Epithelial cell of esophagus (primary cell): ENCODE measurements around the gene ZNHIT2.
A peak's percentile ranks its signal among the peaks of the same experiment; 100 is the strongest.

Source experiments
- DNase-seq: peaks from one replicate; pipeline ENCODE4 v3.0.0; 2010; ENCODE audit warnings: low read depth
- H3K4me3 ChIP-seq: 2 replicates; pipeline ENCODE4 v1.5.1; 2011; ENCODE audit warnings: mild to moderate bottlenecking, low read length, control low read depth
- TF ChIP-seq, protein P1 (sequence below): IDR thresholded peaks from 2 replicates; pipeline ENCODE4 v1.5.1; 2011; ENCODE audit warnings: low read depth, mild to moderate bottlenecking, low read length, control low read depth, inconsistent platforms; ENCODE audit not compliant: insufficient read depth; ENCODE audit errors: missing control alignments

ZNHIT2 gene

DNA sequence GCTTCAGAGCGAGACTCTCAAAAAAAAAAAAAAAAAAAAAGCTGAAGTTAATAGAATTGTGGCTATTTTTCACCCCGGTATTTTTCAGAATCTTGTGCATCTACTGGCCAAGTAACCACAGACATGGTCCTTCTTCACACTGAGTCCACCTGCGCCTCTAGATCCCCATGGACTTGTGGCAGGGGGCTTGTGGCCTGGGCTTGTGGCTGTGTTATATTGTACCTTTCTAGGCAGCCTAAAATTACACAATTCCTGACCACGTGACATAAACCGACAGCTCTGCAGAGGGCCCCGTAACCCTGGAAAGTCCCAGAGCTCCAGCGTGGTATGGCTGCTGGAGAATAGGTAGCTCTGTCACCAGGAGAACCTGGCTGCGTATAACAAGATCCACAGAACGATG is 48.3 kb downstream of the ZNHIT2 start:
- no peak overlapping the region for H3K4me3 ChIP-seq
- TF ChIP-seq, protein P1, sequence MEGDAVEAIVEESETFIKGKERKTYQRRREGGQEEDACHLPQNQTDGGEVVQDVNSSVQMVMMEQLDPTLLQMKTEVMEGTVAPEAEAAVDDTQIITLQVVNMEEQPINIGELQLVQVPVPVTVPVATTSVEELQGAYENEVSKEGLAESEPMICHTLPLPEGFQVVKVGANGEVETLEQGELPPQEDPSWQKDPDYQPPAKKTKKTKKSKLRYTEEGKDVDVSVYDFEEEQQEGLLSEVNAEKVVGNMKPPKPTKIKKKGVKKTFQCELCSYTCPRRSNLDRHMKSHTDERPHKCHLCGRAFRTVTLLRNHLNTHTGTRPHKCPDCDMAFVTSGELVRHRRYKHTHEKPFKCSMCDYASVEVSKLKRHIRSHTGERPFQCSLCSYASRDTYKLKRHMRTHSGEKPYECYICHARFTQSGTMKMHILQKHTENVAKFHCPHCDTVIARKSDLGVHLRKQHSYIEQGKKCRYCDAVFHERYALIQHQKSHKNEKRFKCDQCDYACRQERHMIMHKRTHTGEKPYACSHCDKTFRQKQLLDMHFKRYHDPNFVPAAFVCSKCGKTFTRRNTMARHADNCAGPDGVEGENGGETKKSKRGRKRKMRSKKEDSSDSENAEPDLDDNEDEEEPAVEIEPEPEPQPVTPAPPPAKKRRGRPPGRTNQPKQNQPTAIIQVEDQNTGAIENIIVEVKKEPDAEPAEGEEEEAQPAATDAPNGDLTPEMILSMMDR: no peak
- DNase-seq: peak; percentile 52

DNA sequence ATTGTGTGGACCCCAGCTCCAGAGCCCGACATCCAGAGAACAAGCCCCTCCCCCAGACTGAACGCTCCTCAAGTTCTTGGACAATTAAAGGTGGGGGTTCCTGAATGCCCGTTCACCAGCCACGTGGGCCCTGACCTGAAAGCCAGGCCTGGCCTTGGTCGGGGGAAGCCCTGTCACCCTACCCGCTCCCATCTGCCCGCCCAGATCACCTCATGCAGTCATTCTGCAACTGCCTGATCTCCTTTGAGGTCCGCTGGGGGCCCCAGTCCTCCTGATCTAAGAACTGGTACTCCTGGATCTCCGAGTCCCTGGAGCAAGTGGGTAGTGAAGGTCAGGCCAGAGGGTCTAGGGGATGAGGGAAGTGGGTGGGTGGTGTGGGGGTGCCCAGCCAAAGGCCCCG is 50.1 kb downstream of the ZNHIT2 start:
- no peak overlapping the region for H3K4me3 ChIP-seq
- DNase-seq: no peak
- TF ChIP-seq, protein P1: no peak

DNA sequence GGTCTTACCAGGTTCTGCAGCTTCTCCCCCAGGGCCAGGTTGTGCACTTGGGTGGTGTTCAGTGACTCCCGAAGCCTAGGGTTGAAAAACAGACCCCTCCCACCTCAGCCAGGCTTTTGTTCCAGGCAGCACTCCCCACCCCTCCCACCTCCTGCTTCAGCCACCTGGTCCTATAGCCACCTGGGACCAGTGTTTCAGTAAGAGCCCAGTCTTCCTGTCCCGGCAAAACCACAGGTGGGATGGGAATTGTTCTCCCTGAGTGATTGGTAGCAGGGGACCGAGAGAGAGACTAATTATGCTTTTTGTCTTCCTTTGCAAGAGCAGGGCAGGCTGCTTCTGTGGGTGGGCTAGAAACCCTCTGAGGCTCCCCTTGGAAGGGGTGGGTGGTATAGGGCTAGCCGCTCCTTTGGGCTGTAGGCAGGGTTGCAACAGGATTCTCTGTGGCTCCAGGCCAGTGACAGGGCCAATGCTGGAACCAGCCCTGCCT is 50.7 kb downstream of the ZNHIT2 start:
- DNase-seq: no peak
- H3K4me3 ChIP-seq: no peak overlapping the region
- TF ChIP-seq, protein P1: no peak
